LNCaP clone FGC (cell line): Measurements from ENCODE around the gene GABRG2.
"Not testable (repeated sequence)": the region's sequence is repeated elsewhere in the genome, so short reads cannot be mapped to it uniquely, and the experiment has no call there.

Source experiments
- DNase-seq: peaks from one replicate; pipeline ENCODE4 v3.0.0-alpha.2; 2011; ENCODE audit warnings: low read depth
- H3K4me3 ChIP-seq: 2 replicates; pipeline ENCODE4 v1.5.1; 2011; ENCODE audit warnings: mild to moderate bottlenecking, low read depth, low read length, control low read depth
- CTCF ChIP-seq: IDR thresholded peaks from 2 replicates; pipeline ENCODE4 v1.5.1; 2012; ENCODE audit warnings: mild to moderate bottlenecking; ENCODE audit not compliant: control insufficient read depth, insufficient read depth; ENCODE audit errors: extremely low read depth

The GABRG2 gene

GRCh38 chr5:162067655-162068411 lies at the start of gene GABRG2:
Gene GABRG2, plus strand, starts transcription at chr5:162067773. Its CDS starts 227 bp downstream, at chr5:162068000.
- H3K4me3 ChIP-seq: no peak within 1 kb of the TSS
- no peak for DNase-seq
- no peak for TF ChIP-seq CTCF

- TF ChIP-seq CTCF: no peak
- no peak for DNase-seq
- H3K4me3 ChIP-seq: no peak overlapping the region
Measured at GRCh38 chr5:162025312-162025711, 42.3 kb upstream of the GABRG2 start.

- no peak for DNase-seq
- no peak overlapping the region for H3K4me3 ChIP-seq
- no peak for TF ChIP-seq CTCF
Measured at GRCh38 chr5:162026803-162027202, 40.8 kb upstream of the GABRG2 start.

GRCh38 chr5:162037431-162037830 lies 30.1 kb upstream of the GABRG2 start:
- no peak overlapping the region for H3K4me3 ChIP-seq
- no peak for DNase-seq
- no peak for TF ChIP-seq CTCF

- no peak for DNase-seq
- H3K4me3 ChIP-seq: no peak overlapping the region
- TF ChIP-seq CTCF: no peak
Measured at GRCh38 chr5:162047279-162047678, 20.3 kb upstream of the GABRG2 start.

- no peak overlapping the region for H3K4me3 ChIP-seq
- no peak for DNase-seq
- TF ChIP-seq CTCF: no peak
Measured at GRCh38 chr5:162052676-162053075, 14.9 kb upstream of the GABRG2 start.

- H3K4me3 ChIP-seq, DNase-seq: not testable (repeated sequence)
Measured at GRCh38 chr5:162055095-162055494, 12.5 kb upstream of the GABRG2 start.

GRCh38 chr5:162067162-162067561 lies 411 bp upstream of the GABRG2 start:
- no peak overlapping the region for H3K4me3 ChIP-seq

More at GRCh38 chr5:162067162-162067561, 411 bp upstream of the GABRG2 start:
- no peak for DNase-seq
- TF ChIP-seq CTCF: no peak
